Superior temporal gyrus (tissue), 1 donor: ENCODE measurements around the gene SLX4.
"Not testable (repeated sequence)": the region's sequence is repeated elsewhere in the genome, so short reads cannot be mapped to it uniquely, and the experiment has no call there.

ENCODE experiments used
- DNase-seq: peaks from one replicate; pipeline ENCODE4 v3.0.0-alpha.2; 2016; ENCODE audit errors: extremely low spot score

The SLX4 gene

GRCh38 chr16:3642397-3643094 lies 31.1 kb upstream of the SLX4 start:
- no peak for DNase-seq

GRCh38 chr16:3641801-3642396 lies 30.5 kb upstream of the SLX4 start:
- no peak for DNase-seq

- DNase-seq: no peak
Measured at GRCh38 chr16:3640632-3641501, 29.5 kb upstream of the SLX4 start.

DNA sequence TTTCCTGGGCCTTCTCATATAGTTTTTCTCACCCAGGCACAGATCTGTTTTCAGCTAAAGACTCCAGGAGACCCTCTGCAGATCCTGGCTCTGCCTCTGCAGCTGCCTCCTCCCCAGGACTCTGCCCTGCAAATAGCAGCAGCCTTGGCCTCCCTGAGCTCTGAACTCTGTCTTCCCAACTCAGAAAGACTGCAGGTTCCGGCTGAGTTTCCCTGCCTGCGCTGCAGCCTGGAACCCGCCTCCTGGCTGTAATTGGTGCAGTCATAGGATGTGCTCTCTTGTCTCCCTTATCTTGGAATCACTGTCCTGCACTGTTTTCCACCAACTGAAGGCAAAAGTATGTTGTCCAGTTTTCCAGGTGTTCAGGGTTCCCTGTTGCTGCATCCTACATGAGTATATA lies 28.8 kb upstream of the SLX4 start:
- no peak for DNase-seq

DNA sequence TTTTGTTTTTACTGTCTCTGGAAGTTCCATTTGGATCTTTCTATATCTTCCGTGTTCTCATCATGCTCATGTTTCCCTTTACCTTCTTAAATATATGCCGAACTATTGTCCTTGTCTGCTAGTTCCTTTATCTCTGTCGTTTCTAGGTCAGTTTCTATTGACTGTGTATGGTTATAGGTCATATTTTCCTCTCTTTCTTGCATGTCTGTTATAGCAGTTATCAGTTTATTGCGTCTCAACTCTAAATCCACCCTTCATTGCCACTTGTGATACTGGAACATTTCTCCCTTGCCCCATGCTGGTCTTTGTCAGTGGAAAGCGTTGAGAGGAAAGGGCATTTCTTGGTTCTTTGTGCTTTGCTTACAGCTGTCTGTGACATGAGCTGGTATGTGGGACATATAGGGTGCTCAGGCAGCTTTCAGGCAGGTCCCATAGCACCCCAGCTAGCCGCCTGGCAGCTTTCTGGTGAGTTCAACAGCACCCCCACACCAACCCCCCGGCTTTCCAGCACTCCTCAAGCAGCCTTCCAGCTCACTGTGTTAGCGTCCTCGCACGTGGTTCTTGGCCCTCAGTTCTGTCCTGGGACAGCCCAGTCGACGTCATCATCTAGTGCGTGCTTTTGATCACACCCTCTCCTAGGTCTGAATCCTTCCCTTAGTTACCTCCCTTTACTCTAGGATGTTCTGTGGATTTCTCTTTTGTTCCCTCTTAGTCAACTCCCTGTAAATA lies 27.7 kb upstream of the SLX4 start:
- DNase-seq: no peak

DNA sequence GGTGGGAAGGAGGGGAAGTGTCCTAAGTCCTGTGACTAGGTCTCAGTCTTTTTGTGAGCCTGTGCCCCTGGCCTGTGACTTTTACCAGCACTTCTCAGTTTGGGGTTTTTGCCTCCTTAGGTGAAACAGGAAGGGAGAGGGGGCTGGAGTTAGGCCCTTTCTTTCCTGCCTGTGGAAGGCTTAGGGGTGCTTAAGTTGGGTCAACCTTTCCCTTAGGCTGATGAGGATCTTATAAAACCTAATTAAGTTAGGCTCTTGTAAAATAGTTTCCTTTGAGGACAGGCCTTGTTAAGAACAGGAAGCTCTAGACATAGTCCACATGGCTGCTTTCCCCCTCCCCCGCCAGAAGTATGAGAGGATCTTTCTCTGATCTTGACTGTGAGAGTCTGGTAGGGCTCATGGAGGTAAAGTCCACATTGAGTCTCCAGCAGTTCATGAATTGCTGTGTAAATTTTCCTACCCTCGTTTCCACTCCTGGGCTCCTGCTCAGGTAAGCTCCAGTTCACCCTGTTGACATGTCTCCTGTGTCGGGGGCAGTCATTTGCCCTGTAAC lies 26.0 kb upstream of the SLX4 start:
- no peak for DNase-seq

DNA sequence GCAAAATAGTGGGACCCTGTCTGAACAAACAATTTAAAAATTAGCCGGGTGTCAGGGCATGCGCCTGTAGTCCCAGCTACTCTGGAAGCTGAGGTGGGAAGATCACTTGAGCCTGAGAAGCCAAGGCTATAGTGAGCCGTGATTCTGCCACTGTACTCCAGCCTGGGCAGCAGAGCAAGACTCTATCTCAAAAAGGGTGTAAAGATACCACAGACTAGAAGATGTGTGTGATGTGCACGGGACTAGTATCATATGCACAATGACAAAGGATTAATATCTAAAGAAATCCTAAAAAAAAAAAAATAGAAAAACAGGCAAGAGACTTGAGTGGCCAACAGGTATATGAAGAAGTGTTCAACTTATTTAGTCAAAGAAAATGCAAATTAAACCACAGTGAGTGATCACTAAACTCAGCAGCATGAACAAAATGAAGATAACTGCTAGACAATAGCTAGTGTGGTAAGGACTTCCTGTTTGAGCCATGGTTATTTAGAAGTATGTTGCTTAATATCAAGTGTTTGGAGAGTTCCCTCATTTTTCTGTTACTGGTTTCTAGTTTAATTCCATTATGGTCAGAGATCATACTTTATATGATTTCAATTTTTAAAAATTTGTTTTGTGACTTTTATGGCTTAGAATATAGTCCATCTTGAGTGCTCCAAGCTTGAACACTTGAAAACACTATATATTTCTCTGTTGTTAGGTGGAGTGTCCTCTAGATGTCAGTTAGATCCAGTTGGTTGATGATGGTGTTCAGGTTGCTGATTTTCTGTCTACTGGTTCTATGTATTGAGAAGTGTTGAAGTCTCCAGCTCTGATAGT lies 14.7 kb upstream of the SLX4 start:
- no peak for DNase-seq

GRCh38 chr16:3625331-3625730 lies 13.9 kb upstream of the SLX4 start:
- no peak for DNase-seq

- DNase-seq: no peak
Measured at GRCh38 chr16:3623642-3624041, 12.2 kb upstream of the SLX4 start.

- DNase-seq: no peak
Measured at GRCh38 chr16:3618769-3619141, 7.3 kb upstream of the SLX4 start.

GRCh38 chr16:3612510-3613466 lies 1.4 kb upstream of the SLX4 start:
- DNase-seq: no peak

DNA sequence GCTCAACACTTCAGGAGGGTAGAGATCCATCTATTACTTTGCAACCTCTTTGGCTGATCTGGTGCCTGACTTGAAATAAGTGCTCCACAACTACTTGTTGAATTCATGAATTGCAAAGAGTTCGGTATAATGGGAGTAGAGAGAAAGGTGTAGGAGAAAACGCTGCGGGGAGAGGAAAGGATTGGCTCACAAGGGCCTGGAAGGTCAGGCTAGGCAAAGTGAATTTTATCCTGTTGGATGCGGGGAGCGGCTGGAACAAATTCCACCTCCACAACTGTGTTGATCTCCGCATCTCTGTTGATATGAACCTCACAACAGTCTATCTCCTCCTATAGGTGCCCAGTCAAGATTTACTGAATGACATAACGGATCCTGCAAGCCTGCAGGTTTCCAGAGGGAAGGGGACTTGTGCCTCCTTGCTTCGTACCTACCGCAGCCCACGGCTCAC lies 684 bp downstream of the SLX4 start:
- DNase-seq: peak; percentile 29

- no peak for DNase-seq
Measured at GRCh38 chr16:3609895-3610697, 1.3 kb downstream of the SLX4 start.

DNA sequence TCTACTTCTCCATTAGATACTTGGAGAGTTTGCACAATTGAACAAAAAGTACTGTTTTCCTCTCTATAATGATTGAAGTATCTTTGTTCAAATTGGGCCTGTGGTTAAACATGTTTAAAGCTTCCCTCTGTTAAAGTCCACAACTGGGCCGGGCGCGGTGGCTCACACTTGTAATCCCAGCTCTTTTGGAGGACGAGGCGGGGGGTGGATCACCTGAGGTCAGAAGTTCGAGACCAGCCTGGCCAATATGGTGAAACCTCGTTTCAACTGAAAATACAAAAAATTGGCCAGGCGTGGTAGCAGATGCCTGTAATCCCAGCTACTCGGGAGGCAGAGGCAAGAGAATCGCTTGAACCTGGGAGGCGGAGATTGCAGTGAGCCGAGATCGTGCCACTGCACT lies 2.4 kb downstream of the SLX4 start:
- DNase-seq: not testable (repeated sequence)

DNA sequence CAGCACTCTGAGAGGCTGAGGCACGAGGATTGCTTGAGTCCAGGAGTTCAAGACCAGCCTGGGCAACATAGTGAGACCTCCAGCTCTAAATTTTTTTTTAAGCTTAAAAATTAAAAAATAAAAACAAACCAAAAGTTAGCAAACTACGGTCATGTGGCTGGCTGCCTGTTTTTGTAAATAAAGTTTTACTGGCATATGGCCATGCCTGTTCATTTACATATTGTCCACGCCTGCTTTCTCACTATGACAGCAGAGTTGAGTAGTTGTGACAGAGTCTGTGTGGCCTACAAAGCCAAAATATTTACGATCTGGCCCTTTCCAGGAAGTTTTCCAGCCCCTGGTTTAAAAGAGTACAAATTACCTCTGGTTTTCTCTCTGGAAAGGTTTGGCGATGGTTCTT lies 3.3 kb downstream of the SLX4 start:
- DNase-seq: no peak

DNA sequence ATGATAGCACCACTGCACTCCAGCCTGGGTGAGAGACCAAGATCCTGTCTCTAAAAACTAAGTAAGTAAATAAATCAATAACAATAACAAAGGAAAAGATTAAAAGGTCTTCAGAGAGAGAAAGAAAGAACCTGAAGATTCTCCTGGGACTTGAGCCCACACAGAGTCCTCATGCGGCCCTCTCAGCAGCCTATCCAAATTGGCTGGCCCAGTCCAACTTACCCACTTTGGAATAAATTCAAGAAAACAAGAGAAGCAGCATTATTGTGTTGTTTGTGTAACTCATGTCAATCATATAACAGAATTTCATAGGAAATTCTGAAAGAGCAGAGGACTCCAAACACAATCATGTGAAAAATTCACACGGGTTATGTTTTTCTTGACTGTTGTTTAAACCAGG lies 3.8 kb downstream of the SLX4 start:
- no peak for DNase-seq

DNA sequence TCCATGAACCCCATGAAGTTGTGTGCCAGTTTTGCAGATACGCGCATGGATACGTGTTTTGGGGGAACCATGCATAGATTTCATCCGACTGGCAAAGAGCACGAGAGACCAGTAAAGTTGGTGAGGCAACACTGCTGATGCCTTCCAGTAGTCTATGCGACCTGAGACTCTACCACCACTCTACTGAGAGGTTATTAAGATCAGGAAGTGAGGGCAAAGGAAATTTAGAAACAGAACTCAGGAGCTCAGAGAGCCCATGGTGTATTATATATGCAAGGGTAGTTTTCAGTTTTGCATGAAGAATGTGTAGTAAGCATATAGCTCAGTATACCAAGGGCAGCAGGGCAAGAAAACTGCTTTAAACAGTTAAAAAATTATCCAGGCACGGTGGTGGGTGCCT lies 4.2 kb downstream of the SLX4 start:
- no peak for DNase-seq

- peak; percentile 18 for DNase-seq
Measured at GRCh38 chr16:3606441-3606840, 5.0 kb downstream of the SLX4 start.

- no peak for DNase-seq
Measured at GRCh38 chr16:3602320-3602653, 9.1 kb downstream of the SLX4 start.
